Central memory CD4-positive, alpha-beta T cell (primary cell): ENCODE results near the gene ZNF462.
"Not testable (repeated sequence)": the region's sequence is repeated elsewhere in the genome, so short reads cannot be mapped to it uniquely, and the experiment has no call there.

Experiments
- DNase-seq: peaks from one replicate; pipeline ENCODE4 v3.0.0; 2022
- total RNA-seq, 3 experiments: gene quantifications; one replicate each; lab custom pipeline; 2026; lab: John Stamatoyannopoulos, UW

The ZNF462 gene, protein sequence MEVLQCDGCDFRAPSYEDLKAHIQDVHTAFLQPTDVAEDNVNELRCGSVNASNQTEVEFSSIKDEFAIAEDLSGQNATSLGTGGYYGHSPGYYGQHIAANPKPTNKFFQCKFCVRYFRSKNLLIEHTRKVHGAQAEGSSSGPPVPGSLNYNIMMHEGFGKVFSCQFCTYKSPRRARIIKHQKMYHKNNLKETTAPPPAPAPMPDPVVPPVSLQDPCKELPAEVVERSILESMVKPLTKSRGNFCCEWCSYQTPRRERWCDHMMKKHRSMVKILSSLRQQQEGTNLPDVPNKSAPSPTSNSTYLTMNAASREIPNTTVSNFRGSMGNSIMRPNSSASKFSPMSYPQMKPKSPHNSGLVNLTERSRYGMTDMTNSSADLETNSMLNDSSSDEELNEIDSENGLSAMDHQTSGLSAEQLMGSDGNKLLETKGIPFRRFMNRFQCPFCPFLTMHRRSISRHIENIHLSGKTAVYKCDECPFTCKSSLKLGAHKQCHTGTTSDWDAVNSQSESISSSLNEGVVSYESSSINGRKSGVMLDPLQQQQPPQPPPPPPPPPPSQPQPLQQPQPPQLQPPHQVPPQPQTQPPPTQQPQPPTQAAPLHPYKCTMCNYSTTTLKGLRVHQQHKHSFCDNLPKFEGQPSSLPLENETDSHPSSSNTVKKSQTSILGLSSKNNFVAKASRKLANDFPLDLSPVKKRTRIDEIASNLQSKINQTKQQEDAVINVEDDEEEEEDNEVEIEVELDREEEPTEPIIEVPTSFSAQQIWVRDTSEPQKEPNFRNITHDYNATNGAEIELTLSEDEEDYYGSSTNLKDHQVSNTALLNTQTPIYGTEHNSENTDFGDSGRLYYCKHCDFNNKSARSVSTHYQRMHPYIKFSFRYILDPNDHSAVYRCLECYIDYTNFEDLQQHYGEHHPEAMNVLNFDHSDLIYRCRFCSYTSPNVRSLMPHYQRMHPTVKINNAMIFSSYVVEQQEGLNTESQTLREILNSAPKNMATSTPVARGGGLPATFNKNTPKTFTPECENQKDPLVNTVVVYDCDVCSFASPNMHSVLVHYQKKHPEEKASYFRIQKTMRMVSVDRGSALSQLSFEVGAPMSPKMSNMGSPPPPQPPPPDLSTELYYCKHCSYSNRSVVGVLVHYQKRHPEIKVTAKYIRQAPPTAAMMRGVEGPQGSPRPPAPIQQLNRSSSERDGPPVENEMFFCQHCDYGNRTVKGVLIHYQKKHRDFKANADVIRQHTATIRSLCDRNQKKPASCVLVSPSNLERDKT (N-terminal part only)
- total RNA-seq, result 0.18 to 3.5 (median 2.5) reads per million in 3 experiments

DNA sequence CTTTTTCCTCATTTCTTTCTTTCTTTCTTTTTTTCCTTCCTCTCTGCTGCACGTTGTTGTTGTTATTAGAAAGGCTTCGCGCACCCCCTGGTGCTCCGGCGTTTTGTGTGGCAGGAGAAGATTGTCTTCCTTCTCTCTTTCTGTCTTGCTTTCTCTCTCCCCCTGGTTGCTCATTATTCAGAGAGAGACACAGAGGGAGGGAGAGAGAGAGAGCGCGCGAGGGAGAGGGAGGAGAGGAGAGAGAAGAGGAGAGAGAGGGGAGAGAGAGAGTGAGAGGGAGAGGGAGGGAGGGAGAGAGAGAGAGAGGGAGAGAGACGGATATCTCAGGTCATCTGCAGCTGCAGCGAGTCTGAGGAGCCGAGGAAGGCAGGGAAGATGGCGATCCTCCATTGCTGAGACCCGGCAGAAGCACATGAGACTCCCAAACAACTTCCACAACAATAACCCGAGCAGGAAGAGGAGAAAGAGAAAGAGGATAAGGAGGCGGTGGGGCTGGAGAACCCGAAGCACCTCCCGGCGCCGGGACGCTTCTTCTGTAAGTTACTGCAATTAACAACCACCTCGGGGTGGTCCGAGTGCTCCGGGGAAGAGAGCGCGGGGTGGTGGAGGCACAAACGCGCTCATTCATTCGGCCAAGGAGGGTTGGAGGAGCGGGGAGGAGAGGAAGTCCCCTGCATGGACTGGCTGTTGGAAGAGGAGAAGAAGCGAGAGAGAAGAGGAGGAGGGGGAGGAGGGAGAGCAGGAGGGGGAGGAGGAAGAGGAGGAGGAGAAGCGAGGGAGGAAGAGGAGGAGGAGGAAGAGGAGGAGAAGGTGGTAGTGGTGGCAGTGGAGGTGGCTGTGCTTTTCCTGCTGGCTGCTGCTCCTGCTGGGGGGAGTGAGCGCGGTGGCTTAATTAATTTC, at the start of gene ZNF462:
ZNF462 (plus strand) TSS at position 346 of the 900 bp plus-strand sequence. CDS start 60,218 bp downstream, outside the sequence.
- DNase-seq, result no peak

DNA sequence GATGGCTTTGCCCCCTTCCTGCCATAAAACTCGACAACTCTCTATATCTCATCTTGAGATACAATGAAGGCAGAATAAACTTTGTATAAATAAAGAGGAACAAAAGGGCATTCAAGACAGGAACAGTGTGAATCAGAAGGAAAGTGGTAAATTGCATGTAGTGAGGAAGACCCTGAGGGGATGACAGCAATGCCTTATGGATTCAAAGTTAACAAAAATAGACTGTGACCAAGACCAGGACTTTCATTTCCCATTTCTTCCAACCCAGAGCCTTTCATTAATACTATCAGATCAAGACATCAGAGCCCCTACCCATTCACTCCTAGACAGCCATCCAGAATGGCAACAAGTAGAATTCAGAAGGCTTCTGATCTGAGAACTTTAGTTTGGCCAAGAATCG, 46.4 kb upstream of the ZNF462 start:
- DNase-seq, result no peak

DNA sequence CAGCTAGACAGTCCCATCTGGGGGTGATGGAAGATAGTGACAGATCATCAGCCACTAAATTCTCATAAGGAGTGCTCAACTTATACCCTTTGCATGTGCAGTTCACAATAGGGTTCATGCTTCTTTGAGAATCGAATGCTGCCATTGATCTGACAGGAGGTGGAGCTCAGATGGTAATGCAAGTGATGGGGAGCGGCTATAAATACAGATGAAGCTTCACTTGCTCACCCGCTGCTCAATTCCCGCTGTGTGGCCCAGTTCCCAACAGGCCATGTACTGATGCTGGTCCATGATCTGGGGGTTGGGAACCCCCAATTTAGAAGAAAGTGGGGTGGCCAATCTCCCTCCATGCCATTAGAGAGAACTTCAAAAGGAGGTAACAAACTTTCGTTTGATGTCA, 44.9 kb upstream of the ZNF462 start:
- no peak for DNase-seq

DNA sequence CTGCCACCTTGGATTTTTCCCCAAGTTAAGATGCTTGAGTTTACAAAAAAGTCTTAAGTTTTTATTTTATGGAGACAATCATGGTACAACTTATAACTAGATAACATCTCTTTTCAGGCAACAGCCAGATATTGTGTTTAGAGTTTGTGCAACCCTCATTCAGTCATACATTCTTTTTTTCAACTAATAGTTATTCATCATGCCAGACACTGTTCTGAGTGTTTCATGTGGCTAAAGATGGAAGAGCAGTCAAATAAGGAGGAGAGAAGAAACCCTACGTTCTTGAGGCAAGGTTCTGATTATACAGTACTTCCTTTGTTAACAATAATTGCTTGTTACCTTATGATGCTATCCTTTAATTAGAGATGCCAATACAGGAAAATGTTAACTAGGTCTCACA, 42.1 kb upstream of the ZNF462 start:
- no peak for DNase-seq

DNA sequence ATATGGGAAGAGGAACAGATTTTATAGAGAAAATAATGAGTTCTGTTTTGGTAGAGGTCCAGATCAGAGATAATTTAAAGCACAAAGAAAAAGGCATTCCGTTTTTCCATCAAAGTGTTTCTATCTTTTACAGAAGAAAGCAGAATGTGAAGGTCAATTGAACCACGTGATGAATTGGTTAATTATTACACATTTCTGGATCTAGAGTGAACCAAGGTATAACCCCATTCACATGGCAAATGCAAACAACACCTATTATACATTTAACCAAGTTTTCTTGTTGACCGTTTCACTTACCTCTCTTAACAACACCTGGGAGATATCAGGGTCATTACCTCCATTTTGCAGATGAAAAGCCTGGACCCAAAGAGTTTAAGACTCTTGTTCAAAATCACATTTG, 34.9 kb upstream of the ZNF462 start:
- DNase-seq, result no peak

DNA sequence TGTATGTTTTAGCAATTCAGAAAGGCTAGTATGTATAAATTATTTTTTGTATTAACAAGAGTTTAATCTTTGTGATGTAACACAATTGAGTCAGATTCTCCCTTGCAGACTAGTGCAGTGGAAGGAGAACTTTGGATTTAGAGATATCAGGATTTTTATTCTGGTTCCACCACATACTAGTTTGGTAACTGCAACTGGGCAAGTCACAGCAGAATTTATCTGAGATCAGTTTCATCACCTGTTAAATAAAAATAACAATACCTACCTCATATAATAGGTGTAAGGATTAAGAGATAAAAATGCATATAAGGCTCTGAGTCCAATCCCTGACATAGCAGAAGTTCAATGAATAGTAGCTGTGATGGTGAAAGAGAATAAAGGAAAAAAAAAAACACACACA, 34.0 kb upstream of the ZNF462 start:
- DNase-seq, result no peak

DNA sequence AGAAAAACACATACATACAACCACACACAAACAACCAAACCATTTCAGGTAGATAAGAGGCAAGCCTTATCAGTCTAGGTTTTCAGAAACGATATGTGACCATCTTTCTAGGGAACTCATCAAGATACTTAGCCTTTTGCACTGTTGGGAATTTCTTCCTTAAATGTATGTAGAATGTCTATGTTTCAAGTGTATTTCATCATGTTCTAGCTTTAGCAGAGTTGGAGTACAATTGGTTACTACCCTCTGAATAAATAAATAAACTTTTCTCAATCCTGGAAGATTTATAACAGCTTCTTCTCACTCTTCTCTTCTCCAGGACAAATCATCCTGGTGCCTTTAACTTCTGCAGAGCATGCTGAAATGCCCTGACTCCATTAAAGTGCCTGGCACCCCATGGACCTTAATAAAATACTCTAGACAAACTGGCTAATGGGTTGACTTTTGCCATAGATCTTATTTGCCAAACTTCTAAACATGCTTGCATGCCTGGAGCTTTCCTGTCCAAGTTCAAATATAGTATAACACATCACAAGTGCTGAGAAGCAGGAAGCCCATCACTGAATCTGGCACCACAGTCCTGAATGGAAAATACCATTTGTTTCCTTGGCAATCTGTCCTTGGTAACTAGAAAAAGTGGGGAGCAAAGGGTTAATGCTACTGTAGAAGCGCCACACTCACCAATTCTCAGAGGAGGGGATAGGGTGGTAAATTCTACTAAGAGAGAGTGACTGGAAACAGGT, 33.1 kb upstream of the ZNF462 start:
- no peak for DNase-seq

DNA sequence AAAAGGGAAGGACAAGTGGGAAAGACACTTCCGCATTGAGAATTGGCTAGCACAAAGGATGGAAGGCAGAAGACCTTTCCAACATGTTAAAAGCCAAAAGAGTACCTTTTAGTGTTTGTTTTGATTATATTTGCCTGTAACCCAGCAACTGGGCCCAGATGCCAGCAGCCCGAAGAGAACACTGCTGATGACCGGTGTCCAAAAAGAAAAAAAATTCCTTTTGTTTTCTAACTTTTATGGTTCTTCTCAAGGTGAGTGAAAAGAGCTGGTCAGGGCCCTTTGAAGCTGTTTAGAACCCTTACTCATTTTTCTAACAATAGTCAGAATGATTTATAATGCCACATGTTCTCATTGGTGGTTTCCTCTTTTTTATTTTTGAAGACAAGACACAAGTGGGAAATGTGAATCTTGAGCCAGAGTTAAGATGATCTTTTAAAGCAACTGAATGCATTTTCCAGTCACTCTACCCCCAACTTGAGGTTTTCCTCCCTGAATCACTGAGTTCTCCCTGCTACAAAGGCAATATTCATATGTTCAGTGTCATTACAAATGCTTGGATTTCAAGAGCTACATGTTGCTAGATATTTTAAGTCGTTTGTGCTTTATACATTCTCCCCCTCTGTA, 32.3 kb upstream of the ZNF462 start:
- no peak for DNase-seq

DNA sequence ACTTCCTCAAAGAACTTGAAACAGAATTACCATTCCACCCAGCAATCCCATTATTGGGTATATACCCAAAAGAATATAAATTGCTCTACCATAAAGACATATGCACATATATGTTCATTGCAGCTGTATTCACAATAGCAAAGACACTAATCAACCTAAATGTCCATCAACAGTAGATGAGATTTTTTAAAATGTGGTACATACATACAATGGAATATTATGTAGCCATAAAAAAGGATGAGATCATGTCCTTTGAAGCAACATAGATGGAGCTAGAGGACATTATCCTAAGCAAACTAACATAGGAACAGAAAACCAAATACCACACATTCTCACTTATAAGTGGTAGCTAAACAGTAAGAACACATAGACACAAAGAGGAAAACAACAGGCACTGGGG, 28.1 kb upstream of the ZNF462 start:
- no peak for DNase-seq

DNA sequence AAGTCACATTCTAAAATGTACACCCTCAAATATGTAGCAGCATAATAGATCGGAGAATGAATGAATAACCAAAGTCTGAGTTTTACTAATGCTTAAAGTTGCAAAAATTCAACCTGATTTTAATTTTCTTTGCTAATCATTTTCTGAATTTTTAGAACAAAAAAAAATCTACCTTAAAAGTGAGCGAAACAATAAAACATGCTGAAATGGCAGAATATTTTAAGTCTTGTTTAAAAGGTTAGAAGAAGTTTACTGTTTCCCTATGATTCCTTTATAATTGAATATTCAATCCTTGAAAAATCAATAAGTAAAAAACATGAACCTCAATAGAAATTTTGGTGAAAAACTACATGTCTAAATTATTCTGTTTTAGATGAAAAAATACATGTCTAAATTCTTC, 27.1 kb upstream of the ZNF462 start:
- DNase-seq, result no peak

DNA sequence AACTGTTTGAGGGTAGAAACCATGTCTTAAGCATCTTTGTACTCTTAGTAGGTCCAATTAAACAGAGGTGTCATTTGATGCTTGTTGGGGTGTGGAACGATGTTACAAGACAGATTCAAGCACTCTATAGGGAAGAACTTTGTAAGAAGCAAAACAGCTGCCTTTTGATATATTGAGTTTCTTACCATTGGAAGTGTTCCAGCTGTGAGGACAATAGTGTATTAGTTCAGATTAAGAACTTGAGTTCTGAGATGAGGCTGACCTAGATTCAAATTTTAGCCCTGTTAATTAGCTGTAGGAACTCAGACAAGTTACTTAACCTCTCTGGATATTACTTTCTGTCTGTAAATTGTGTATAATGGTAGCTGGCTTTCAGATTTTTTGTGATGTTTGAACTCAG, 19.6 kb upstream of the ZNF462 start:
- DNase-seq, result no peak

DNA sequence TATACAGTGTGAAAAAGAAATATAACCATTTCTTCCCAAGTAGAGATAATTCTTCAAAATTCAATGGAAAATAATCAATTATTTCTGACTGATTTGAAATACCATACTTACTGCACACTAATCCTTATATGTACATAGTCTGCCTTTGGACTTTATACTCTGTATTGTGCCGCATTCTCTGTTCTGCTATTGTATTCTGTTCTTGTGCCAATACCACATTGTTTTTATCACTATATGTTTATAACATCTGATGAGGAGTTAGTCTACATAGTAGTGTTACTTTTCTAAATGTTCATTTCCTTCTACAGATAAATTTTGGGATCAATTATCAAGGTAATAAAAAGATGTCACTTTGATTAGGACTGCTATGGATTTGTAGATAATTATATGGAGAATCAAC, 16.7 kb upstream of the ZNF462 start:
- no peak for DNase-seq

DNA sequence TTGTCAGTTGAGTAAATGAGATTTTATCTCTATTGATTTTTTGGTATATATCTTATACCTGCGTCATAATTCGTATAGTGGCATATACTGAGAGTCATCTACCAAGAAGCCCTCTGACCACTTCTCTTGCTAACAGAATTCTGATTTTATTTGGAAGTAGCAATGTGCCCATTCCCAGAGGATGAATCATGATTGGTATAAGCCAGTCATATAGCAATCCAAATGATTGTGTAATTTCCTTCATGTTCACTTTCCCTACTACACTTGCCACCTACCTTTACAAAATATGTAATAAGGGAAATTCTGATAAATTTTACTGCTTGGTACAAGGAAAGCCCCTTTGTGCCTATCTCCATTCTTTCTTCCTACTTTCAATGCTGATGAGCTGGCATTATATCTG, 16.1 kb upstream of the ZNF462 start:
- no peak for DNase-seq

DNA sequence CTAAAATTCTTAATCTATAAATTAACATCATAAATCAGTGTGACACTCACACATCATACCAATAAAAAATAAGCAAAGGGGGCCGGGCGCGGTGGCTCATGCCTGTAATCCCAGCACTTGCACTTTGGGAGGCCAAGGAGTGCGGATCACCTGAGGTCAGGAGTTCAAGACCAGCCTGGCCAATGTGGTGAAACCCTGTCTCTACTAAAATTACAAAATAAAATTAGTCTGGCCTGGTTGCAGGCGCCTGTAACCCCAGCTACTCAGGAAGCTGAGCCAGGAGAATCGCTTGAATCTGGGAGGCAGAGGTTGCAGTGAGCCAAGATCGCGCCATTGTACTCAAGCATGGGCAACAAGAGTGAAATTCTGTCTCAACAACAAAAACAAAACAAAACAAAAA, 11.3 kb upstream of the ZNF462 start:
- DNase-seq, result not testable (repeated sequence)

DNA sequence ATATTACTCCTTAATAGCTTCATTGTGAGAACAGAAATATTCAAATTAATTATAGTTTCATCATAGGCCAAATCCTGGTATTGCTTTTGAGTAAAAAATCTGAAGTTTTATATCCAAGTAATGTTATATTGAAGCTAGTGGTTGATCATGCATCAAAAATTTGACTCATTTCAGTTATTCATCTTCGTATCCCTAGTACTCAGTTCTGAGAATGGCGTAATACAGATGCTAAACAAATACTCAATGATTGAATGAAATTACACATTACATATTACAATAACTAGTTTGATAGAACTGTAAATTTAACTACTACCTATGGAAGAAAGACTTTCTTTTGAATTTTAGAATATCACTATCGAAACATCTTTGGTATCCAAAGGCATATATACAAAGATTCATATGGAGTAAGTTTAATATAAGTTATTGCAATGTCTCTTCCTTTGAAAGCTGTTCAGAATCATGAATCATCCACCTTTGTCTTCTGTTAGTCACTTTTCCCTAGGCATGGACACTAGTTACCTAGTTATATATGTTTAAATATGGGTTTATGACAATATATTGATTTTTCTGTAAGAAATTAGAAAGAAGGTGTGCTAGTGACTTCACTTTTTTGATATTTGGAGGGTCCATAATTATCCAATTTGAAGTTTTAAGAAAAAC, 5.0 kb upstream of the ZNF462 start:
- no peak for DNase-seq

DNA sequence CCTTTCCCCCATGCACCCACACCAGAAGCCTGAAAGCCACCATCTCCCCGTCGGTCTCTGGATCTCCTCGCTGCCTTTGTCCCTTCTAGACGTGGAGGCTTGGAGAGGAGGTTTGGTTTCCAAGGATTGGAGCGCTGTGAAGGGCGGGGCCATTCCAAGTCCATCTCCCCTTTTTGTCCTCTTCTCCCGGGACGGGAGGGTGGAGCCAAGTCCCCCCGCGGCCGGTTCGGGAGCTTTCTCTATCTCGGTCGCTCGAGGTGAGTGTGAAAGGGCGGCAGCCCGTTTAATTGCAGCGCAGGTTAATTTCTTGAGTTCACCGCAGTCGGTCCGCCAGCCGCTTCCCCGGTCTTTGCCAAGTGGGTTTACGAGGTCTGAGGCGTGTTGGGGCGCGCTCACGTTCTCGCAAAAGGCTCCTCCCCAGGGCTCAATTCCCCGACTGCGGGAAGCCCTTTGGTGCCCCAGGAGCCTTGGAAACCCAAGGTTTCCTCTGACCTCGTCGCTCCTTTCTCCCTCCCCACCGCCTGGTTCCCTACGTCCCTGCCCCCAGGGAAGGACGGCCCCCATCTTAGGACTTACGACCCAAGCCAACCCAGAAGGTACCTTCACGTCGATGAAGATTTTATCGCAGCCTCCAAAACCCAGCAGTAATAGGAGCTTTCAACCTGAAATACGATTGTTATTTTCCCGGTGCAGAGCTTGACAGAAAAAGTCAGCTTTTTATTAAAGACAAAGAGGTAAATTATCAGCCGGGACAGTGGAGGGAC, 2.8 kb upstream of the ZNF462 start:
- no peak for DNase-seq

DNA sequence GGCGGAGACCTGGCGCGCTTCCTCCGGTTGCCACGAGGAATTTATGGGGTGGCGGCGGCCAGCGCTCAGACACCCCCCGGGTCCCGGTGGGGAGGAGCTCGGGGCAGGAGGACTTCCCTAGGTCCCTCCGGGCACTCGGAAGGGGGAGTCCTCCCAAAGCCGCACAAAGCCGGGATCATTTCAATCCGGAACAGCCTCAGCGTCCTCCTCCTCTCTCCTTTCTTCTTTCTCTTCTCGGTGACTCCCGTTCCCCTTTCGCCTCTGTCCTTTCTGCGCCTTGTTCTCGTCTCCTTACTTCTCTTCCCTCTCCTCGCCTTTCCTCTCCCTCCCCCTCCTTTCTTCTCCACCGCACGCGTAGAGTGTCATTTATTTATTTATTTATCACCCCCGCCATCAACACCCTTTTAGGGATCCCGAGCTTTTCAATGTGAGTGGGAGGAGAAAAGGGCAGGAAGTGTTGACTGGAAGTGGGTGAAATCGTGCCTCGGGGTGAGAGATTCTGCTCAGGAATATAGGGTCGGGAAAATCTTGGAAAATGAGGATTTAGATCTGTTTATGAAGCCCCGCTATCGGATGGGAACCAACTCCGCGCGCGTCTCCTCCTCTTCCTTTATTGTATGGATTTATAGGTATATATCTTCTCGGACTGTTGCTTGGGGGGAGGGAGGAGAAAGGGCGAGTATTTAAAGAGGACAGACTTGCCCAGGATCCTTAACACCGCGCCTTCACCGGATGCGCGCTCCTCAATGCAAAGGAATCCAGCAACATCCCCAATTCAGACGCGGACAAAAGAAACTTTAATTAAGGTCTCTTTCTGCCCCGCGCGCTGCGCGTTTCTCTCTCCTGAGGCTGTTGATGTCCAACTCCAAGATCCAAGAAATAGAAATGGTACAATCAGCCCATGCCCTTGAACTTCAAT, 2.0 kb upstream of the ZNF462 start:
- no peak for DNase-seq

DNA sequence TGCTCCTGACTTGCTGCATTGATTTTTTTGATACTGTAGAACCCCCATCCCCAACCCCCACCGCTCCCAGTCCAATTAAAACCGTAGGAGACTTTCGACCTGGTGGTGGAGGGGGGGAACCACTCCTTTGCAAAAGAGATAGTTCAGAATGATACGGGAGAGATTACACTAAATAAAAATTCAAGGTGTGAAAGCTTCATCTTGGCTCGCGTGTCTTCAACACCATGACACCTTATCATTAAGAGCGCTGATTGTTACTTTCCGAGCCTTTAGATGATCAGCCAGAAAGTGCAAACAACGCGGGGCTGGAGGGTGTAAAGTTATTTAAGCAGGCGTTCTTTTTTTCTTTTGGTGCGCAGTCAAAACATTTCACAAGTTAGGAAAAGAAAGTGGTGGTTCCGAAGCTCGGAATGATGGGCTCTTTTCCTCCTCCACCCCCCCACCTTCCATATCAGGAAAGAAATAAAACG, 1.3 kb upstream of the ZNF462 start:
- no peak for DNase-seq
